Trophoblast cell (in vitro differentiated cells and primary cell): ENCODE results near the gene MFRP.
A peak's percentile ranks its signal among the peaks of the same experiment; 100 is the strongest.

Experiments used
- DNase-seq, 2 donors: peaks; one replicate each; pipeline ENCODE4 v3.0.0-alpha.2; 2016
- H2AFZ ChIP-seq: 2 replicates; pipeline ENCODE4 v1.6.1; 2013; ENCODE audit warnings: low read length, moderate library complexity, mild to moderate bottlenecking; ENCODE audit not compliant: insufficient read depth, poor library complexity
- H2AK5ac ChIP-seq: 2 replicates; pipeline ENCODE4 v1.6.1; 2013; ENCODE audit warnings: mild to moderate bottlenecking, low read length
- H2BK120ac ChIP-seq: 2 replicates; pipeline ENCODE4 v1.6.1; 2013; ENCODE audit warnings: low read length, mild to moderate bottlenecking, moderate library complexity; ENCODE audit not compliant: insufficient read depth, poor library complexity
- H2BK12ac ChIP-seq: 2 replicates; pipeline ENCODE4 v1.6.1; 2013; ENCODE audit warnings: mild to moderate bottlenecking, low read length, moderate library complexity
- H2BK5ac ChIP-seq: 2 replicates; pipeline ENCODE4 v1.6.1; 2013; ENCODE audit warnings: low read length, low read depth, moderate library complexity, mild to moderate bottlenecking; ENCODE audit not compliant: poor library complexity
- H3K14ac ChIP-seq: 2 replicates; pipeline ENCODE4 v1.6.1; 2013; ENCODE audit warnings: mild to moderate bottlenecking, low read length
- H3K18ac ChIP-seq: 2 replicates; pipeline ENCODE4 v1.6.1; 2013; ENCODE audit warnings: mild to moderate bottlenecking, low read length
- H3K23ac ChIP-seq: 2 replicates; pipeline ENCODE4 v1.6.1; 2013; ENCODE audit warnings: low read length
- H3K27ac ChIP-seq: 2 replicates; pipeline ENCODE4 v1.5.1; 2013; ENCODE audit warnings: low read depth, mild to moderate bottlenecking, inconsistent platforms, low read length, moderate library complexity
- H3K27me3 ChIP-seq: 2 replicates; pipeline ENCODE4 v1.6.1; 2013; ENCODE audit warnings: inconsistent platforms, mild to moderate bottlenecking, low read length, moderate library complexity; ENCODE audit not compliant: insufficient read depth
- H3K36me3 ChIP-seq, 2 experiments: 1 replicate in 1 of 2; 2 replicates in 1 of 2; pipeline ENCODE4 v1.6.1; 2013; ENCODE audit warnings: low read length in 2 of 2, mild to moderate bottlenecking in 2 of 2, moderate library complexity in 1 of 2; ENCODE audit not compliant: insufficient read depth in 2 of 2, control insufficient read depth in 1 of 2
- H3K4ac ChIP-seq: 2 replicates; pipeline ENCODE4 v1.6.1; 2013; ENCODE audit warnings: low read depth, mild to moderate bottlenecking, low read length, moderate library complexity
- H3K4me1 ChIP-seq, 2 experiments: 1 replicate in 1 of 2; 2 replicates in 1 of 2; pipeline ENCODE4 v1.6.1; 2013; ENCODE audit warnings: low read length in 2 of 2, mild to moderate bottlenecking in 2 of 2, moderate library complexity in 1 of 2; ENCODE audit not compliant: insufficient read depth in 2 of 2, control insufficient read depth in 1 of 2
- H3K4me2 ChIP-seq: 2 replicates; pipeline ENCODE4 v1.6.1; 2013; ENCODE audit warnings: inconsistent platforms, mild to moderate bottlenecking, low read length, moderate library complexity
- H3K4me3 ChIP-seq: 2 replicates; pipeline ENCODE4 v1.5.1; 2013; ENCODE audit warnings: mild to moderate bottlenecking, low read depth, low read length, inconsistent platforms
- H3K79me1 ChIP-seq: one replicate; pipeline ENCODE4 v1.6.1; 2013; ENCODE audit warnings: low read length
- H3K79me2 ChIP-seq: 2 replicates; pipeline ENCODE4 v1.6.1; 2013; ENCODE audit warnings: low read length, mild to moderate bottlenecking; ENCODE audit not compliant: control insufficient read depth, insufficient read depth, poor library complexity
- H3K9ac ChIP-seq: 2 replicates; pipeline ENCODE4 v1.6.1; 2013; ENCODE audit warnings: mild to moderate bottlenecking, low read length
- H3K9me3 ChIP-seq: 2 replicates; pipeline ENCODE4 v1.6.1; 2013; ENCODE audit warnings: low read depth, mild to moderate bottlenecking, control low read depth, inconsistent platforms, low read length; ENCODE audit not compliant: insufficient read depth
- H4K12ac ChIP-seq: 2 replicates; pipeline ENCODE4 v1.6.1; 2013; ENCODE audit warnings: low read depth, mild to moderate bottlenecking, low read length, moderate library complexity
- H4K8ac ChIP-seq: 2 replicates; pipeline ENCODE4 v1.6.1; 2013; ENCODE audit warnings: low read depth, mild to moderate bottlenecking, low read length, moderate library complexity
- H4K91ac ChIP-seq: one replicate; pipeline ENCODE4 v1.6.1; 2013; ENCODE audit warnings: low read depth, mild to moderate bottlenecking, low read length, moderate library complexity
- WGBS: extraction: QIAGEN DNeasy Blood & Tissue Kit; methylation state at CpG from one replicate; pipeline ENCODE4 v1.1.7; 2013; ENCODE audit warnings: missing lambda C conversion rate; ENCODE audit not compliant: insufficient read length, insufficient coverage; ENCODE audit errors: extremely low coverage; 5-methylcytosine and 5-hydroxymethylcytosine counted together

MFRP gene

GRCh38 chr11:119367661-119368120 is 21.2 kb upstream of the MFRP start:
- no peak overlapping the region for H2AK5ac ChIP-seq
- no peak overlapping the region for H4K8ac ChIP-seq
- no peak overlapping the region for H4K91ac ChIP-seq
- H3K79me2 ChIP-seq, result peaks cover 2% of the 10 kb centered on the region
- no peak overlapping the region for H3K14ac ChIP-seq
- peaks cover 13 to 15% of the 10 kb centered on the region in 2 experiments for H3K4me1 ChIP-seq
- H2BK12ac ChIP-seq, result no peak overlapping the region
- no peak overlapping the region for H3K4me2 ChIP-seq
- H3K27me3 ChIP-seq, result no peaks in the 10 kb centered on the region
- H3K9ac ChIP-seq, result no peak overlapping the region
- no peak for DNase-seq
- no peak overlapping the region for H4K12ac ChIP-seq
- H2AFZ ChIP-seq, result no peak overlapping the region
- WGBS, result no CpG with 5 or more reads among the region's 9 CpGs
- H2BK5ac ChIP-seq, result no peak overlapping the region
- peaks cover 3% of the 10 kb centered on the region for H3K79me1 ChIP-seq
- H3K27ac ChIP-seq, result no peak overlapping the region
- no peak overlapping the region for H3K23ac ChIP-seq
- H3K9me3 ChIP-seq, result peaks cover 5% of the 10 kb centered on the region
- H3K4ac ChIP-seq, result no peak overlapping the region
- H3K4me3 ChIP-seq, result no peak overlapping the region
- H3K36me3 ChIP-seq, result no peaks in the 10 kb centered on the region
- no peak overlapping the region for H2BK120ac ChIP-seq
- no peak overlapping the region for H3K18ac ChIP-seq

- H3K4me2 ChIP-seq, result no peak overlapping the region
- H3K14ac ChIP-seq, result no peak overlapping the region
- peaks cover 5% of the 10 kb centered on the region for H3K9me3 ChIP-seq
- no peak overlapping the region for H3K27ac ChIP-seq
- H2AK5ac ChIP-seq, result no peak overlapping the region
- no peak overlapping the region for H2BK12ac ChIP-seq
- peaks cover 20 to 22% of the 10 kb centered on the region in 2 experiments for H3K4me1 ChIP-seq
- H3K79me1 ChIP-seq, result peaks cover 3% of the 10 kb centered on the region
- H3K9ac ChIP-seq, result no peak overlapping the region
- H2BK120ac ChIP-seq, result no peak overlapping the region
- H3K4ac ChIP-seq, result no peak overlapping the region
- no peak for DNase-seq
- H3K23ac ChIP-seq, result no peak overlapping the region
- no peak overlapping the region for H4K8ac ChIP-seq
- no peak overlapping the region for H4K91ac ChIP-seq
- H2BK5ac ChIP-seq, result no peak overlapping the region
- H4K12ac ChIP-seq, result no peak overlapping the region
- no peak overlapping the region for H2AFZ ChIP-seq
- H3K4me3 ChIP-seq, result no peak overlapping the region
- H3K36me3 ChIP-seq, result no peaks in the 10 kb centered on the region
- WGBS, result no CpG with 5 or more reads among the region's 11 CpGs
- peaks cover 2% of the 10 kb centered on the region for H3K79me2 ChIP-seq
- H3K27me3 ChIP-seq, result no peaks in the 10 kb centered on the region
- peak overlapping the region; percentile 12 for H3K18ac ChIP-seq
Measured at GRCh38 chr11:119366690-119367620, 20.4 kb upstream of the MFRP start.

- no peak overlapping the region for H2BK12ac ChIP-seq
- no CpG with 5 or more reads among the region's 6 CpGs for WGBS
- H4K12ac ChIP-seq, result no peak overlapping the region
- H3K18ac ChIP-seq, result no peak overlapping the region
- H2AFZ ChIP-seq, result no peak overlapping the region
- H3K4me3 ChIP-seq, result no peak overlapping the region
- peaks cover 2% of the 10 kb centered on the region for H3K79me2 ChIP-seq
- no peaks in the 10 kb centered on the region for H3K27me3 ChIP-seq
- H3K4me1 ChIP-seq, result peaks cover 28 to 31% of the 10 kb centered on the region in 2 experiments
- H4K8ac ChIP-seq, result no peak overlapping the region
- DNase-seq, result no peak
- no peak overlapping the region for H3K4ac ChIP-seq
- H3K23ac ChIP-seq, result no peak overlapping the region
- peaks cover 10% of the 10 kb centered on the region for H3K79me1 ChIP-seq
- H3K4me2 ChIP-seq, result no peak overlapping the region
- H3K36me3 ChIP-seq, result no peaks in the 10 kb centered on the region
- H3K9me3 ChIP-seq, result peaks cover 5% of the 10 kb centered on the region
- no peak overlapping the region for H3K14ac ChIP-seq
- H2AK5ac ChIP-seq, result no peak overlapping the region
- no peak overlapping the region for H3K27ac ChIP-seq
- no peak overlapping the region for H4K91ac ChIP-seq
- no peak overlapping the region for H2BK120ac ChIP-seq
- H3K9ac ChIP-seq, result no peak overlapping the region
- H2BK5ac ChIP-seq, result no peak overlapping the region
Measured at GRCh38 chr11:119365071-119365591, 18.6 kb upstream of the MFRP start.

GRCh38 chr11:119363851-119364590 is 17.5 kb upstream of the MFRP start:
- Histone ChIP-seq H3K4ac (no peak overlapping the region), H3K23ac (no peak overlapping the region), H4K8ac (peak overlapping the region; percentile 39), H2AK5ac (peak overlapping the region; percentile 4), H3K36me3 (peaks cover 1 to 4% of the 10 kb centered on the region in 2 experiments), H3K27me3 (no peaks in the 10 kb centered on the region), H2BK12ac (peak overlapping the region; percentile 51), H3K79me2 (peaks cover 2% of the 10 kb centered on the region), H3K4me1 (peaks cover 33 to 36% of the 10 kb centered on the region in 2 experiments), H4K91ac (peak overlapping the region; percentile 64), H2BK120ac (peak overlapping the region; percentile 61), H4K12ac (no peak overlapping the region), H3K4me2 (peak overlapping the region; percentile 73), H3K18ac (peak overlapping the region; percentile 73), H2AFZ (peak overlapping the region; percentile 47), H3K4me3 (peak overlapping the region; percentile 67), H3K27ac (no peak overlapping the region), H3K9ac (no peak overlapping the region), H3K79me1 (peaks cover 10% of the 10 kb centered on the region), H3K14ac (peak overlapping the region; percentile 69), H3K9me3 (peaks cover 5% of the 10 kb centered on the region), H2BK5ac (no peak overlapping the region)
- peak; percentile 19 to 71 for DNase-seq
- WGBS, result no CpG with 5 or more reads among the region's 88 CpGs
